ENCODE measurements around the gene RAB6B. TPM values are rescaled to one million over a fixed set of nuclear protein-coding genes. Genes with fewer than 3 reads are reported as not detected.

Gene RAB6B
- total RNA-seq, 2 experiments from 2014 or later = not detected

- no peak overlapping the region for H3K4me3 Mint-ChIP-seq
- H3K9me3 Mint-ChIP-seq = no peaks in the 10 kb centered on the region
- peaks cover 5% of the 10 kb centered on the region for H3K27me3 Mint-ChIP-seq
- H3K27ac Mint-ChIP-seq = no peak overlapping the region
- H3K36me3 Mint-ChIP-seq (ENCODE audit: low read depth) = no peaks in the 10 kb centered on the region
- POLR2A ChIA-PET = no interaction called here
- peaks cover 4% of the 10 kb centered on the region for H3K4me1 Mint-ChIP-seq
- CTCF ChIA-PET = interaction anchor here (1.7 kb wide), 1 partner anchor 54 kb away, joined by 3 read pairs; no protein-coding TSS in a partner anchor
- DNase-seq = no peak
Measured at GRCh38 chr3:133887074-133887802, 8.4 kb downstream of the RAB6B start.

- no peak overlapping the region for H3K4me3 Mint-ChIP-seq
- no peaks in the 10 kb centered on the region for H3K9me3 Mint-ChIP-seq
- DNase-seq = no peak
- ChIA-PET CTCF (interaction anchor here (1.7 kb wide), 1 partner anchor 53 kb away, joined by 3 read pairs; no protein-coding TSS in a partner anchor), POLR2A (no interaction called here)
- H3K36me3 Mint-ChIP-seq (ENCODE audit: low read depth) = no peaks in the 10 kb centered on the region
- H3K27me3 Mint-ChIP-seq = peaks cover 5% of the 10 kb centered on the region
- no peak overlapping the region for H3K27ac Mint-ChIP-seq
- H3K4me1 Mint-ChIP-seq = peaks cover 10% of the 10 kb centered on the region
Measured at GRCh38 chr3:133886031-133886722, 9.5 kb downstream of the RAB6B start.

- Mint-ChIP-seq H3K9me3 (no peaks in the 10 kb centered on the region), H3K4me3 (no peak overlapping the region), H3K27me3 (peaks cover 2% of the 10 kb centered on the region), H3K36me3 (ENCODE audit: low read depth) (no peaks in the 10 kb centered on the region), H3K4me1 (peaks cover 10% of the 10 kb centered on the region), H3K27ac (no peak overlapping the region)
- ChIA-PET CTCF (interaction anchor here (1.7 kb wide), 1 partner anchor 52 kb away, joined by 3 read pairs; no protein-coding TSS in a partner anchor), POLR2A (no interaction called here)
- no peak for DNase-seq
Measured at GRCh38 chr3:133884887-133885711, 10.6 kb downstream of the RAB6B start.

DNA sequence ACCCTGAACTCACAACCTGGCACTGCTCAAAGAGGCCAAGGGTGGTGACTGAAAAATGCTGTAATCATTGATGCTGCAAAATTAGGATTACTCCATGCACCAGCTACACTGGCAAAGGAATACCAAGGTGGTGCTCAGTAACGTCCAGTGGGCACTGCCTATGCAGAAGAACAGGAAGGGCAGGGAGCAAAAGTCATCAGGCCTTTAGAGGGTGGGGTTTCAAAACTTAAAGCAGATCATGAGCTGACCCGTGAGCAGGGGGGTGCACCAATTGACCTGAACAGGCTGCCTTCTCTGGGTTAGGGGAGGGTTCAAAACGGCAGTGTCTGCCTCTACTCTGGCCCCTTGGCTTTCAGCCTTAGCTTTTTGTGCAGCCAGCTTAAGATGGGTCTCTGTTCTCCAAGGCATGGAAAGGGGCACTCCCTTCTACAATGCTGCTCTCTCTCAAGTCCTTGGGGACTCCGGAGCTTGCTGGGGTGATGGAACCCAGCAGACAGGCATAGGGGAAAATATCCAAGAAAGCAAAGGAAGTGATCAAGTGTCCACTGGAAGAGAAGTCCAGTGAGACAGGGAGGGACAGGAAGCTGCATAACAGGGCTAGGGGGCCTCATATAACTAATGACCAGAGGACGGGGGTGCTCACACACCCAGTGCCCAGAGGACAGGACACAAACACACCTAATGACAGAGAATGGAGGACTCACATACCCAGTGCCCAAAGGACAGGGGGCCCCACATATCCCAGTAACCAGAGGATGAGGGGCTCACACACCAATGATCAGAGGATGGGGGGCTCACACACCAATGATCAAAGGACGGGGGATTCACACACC is 11.4 kb downstream of the RAB6B start:
- DNase-seq = no peak
- Mint-ChIP-seq H3K27ac (no peak overlapping the region), H3K36me3 (ENCODE audit: low read depth) (no peaks in the 10 kb centered on the region), H3K27me3 (peaks cover 2% of the 10 kb centered on the region), H3K4me1 (peaks cover 10% of the 10 kb centered on the region), H3K9me3 (no peaks in the 10 kb centered on the region), H3K4me3 (no peak overlapping the region)
- ChIA-PET CTCF (no interaction called here), POLR2A (no interaction called here)

GRCh38 chr3:133883641-133884040 is 12.0 kb downstream of the RAB6B start:
- ChIA-PET POLR2A (no interaction called here), CTCF (no interaction called here)
- peaks cover 10% of the 10 kb centered on the region for H3K4me1 Mint-ChIP-seq
- peaks cover 2% of the 10 kb centered on the region for H3K27me3 Mint-ChIP-seq
- H3K9me3 Mint-ChIP-seq = peaks cover 2% of the 10 kb centered on the region
- H3K36me3 Mint-ChIP-seq (ENCODE audit: low read depth) = no peaks in the 10 kb centered on the region
- no peak overlapping the region for H3K27ac Mint-ChIP-seq
- no peak overlapping the region for H3K4me3 Mint-ChIP-seq
- no peak for DNase-seq

GRCh38 chr3:133882986-133883586 is 12.6 kb downstream of the RAB6B start:
- Mint-ChIP-seq H3K27me3 (peaks cover 5% of the 10 kb centered on the region), H3K4me1 (peaks cover 10% of the 10 kb centered on the region), H3K4me3 (no peak overlapping the region), H3K27ac (no peak overlapping the region), H3K36me3 (ENCODE audit: low read depth) (no peaks in the 10 kb centered on the region), H3K9me3 (peaks cover 4% of the 10 kb centered on the region)
- POLR2A ChIA-PET = no interaction called here
- DNase-seq = no peak
- CTCF ChIA-PET = interaction anchor here (1.1 to 1.2 kb wide), 2 partner anchors 9 to 20 kb away, joined by 3 to 4 read pairs; no protein-coding TSS in a partner anchor

DNA sequence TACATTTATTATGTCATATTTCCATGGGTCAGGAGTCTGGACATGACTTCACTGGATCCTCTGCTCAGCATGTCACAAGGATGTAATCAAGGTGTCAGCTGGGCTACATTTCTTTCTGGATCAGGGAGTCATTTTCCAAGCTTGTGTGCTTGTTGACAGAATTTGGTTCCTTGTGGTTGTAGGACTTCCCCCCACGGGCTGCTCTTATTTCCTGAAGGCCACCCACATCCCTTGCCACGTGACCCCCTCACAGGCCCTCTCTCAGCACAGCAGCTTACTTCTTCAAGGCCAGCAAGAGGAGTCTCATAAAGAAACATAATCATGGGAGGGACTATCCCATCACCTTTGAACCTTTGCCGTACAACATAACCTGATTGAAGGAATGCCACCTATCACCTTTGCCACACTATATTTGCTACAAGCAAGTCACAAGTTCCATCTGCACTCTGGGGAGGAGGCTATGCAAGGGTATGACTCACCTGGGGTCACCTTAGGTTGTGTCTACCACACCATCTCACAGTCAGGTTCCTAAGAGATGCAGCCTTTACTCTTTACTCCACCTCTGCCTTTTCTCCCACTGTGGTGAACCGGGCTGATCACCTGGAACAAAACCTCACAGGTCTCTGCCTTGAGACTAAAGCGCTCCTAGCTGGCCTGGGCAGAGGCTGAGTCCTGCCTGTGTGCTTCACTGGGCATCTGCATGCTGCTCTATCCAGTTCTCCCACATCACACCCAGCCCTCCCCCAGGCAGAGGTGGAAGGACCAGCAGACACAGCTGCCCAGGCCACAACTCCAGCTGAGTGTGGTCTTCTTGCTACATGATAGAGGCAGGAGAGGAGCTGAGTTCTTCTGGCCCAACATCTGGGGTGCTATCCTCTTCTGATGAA is 13.5 kb downstream of the RAB6B start:
- Mint-ChIP-seq H3K36me3 (ENCODE audit: low read depth) (no peaks in the 10 kb centered on the region), H3K9me3 (peaks cover 8% of the 10 kb centered on the region), H3K4me3 (no peak overlapping the region), H3K4me1 (peaks cover 10% of the 10 kb centered on the region), H3K27me3 (peaks cover 9% of the 10 kb centered on the region), H3K27ac (no peak overlapping the region)
- no peak for DNase-seq
- CTCF ChIA-PET = interaction anchor here (0.6 to 1.2 kb wide), 3 partner anchors 10 to 195 kb away, joined by 3 to 4 read pairs (median 3); no protein-coding TSS in a partner anchor
- POLR2A ChIA-PET = no interaction called here

DNA sequence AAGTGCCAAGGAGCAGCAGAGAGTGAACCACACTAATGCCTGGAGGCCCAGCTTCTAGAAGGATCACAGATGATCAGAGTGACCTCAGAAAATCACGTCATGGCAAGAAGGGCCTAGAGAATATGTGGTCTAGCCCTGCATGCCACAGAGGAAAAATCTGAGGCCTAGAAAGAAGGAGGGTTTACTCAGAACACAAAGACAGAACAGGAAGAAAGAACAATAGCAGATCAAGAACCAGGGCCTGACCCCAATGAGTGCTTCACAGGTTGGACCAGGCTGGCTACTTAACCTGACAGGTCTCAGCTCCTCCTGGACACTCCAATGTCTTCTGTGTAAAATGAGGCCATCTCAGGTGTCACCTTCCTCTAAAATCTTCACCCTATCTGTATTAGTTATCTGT is 14.2 kb downstream of the RAB6B start:
- no peak overlapping the region for H3K27ac Mint-ChIP-seq
- H3K27me3 Mint-ChIP-seq = peaks cover 15% of the 10 kb centered on the region
- CTCF ChIA-PET = no interaction called here
- POLR2A ChIA-PET = no interaction called here
- peaks cover 10% of the 10 kb centered on the region for H3K4me1 Mint-ChIP-seq
- peaks cover 8% of the 10 kb centered on the region for H3K9me3 Mint-ChIP-seq
- no peaks in the 10 kb centered on the region for H3K36me3 Mint-ChIP-seq (ENCODE audit: low read depth)
- no peak for DNase-seq
- no peak overlapping the region for H3K4me3 Mint-ChIP-seq

DNA sequence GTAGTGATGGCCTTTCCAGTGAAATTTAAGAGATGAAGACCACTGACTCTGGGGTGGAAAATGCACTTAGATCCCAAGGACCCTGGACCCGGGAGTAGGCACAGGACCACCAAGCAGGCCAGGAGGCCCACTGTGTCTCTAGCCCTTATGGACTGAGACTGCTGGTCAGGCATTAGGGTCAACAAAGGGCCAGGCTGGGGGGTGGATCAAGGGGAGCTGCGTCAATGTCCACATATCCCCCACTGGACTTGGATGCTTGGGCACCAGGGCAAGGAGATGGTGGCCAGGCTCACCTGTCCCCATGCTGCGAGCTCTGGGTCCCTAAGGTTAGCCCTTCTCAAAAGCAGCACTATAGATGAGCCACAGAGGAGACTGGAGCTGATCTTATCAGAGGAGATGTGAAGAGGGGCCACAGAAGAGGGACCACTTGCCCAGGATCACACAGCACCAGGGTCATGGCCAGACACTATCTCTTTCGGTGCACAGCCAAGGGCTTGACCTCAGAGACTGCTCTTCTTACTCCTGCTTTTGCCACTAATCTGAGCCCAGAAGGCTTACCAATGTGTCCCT is 14.7 kb downstream of the RAB6B start:
- peaks cover 20% of the 10 kb centered on the region for H3K27me3 Mint-ChIP-seq
- H3K27ac Mint-ChIP-seq = no peak overlapping the region
- peaks cover 8% of the 10 kb centered on the region for H3K9me3 Mint-ChIP-seq
- H3K36me3 Mint-ChIP-seq (ENCODE audit: low read depth) = no peaks in the 10 kb centered on the region
- DNase-seq = no peak
- H3K4me1 Mint-ChIP-seq = peaks cover 10% of the 10 kb centered on the region
- CTCF ChIA-PET = no interaction called here
- H3K4me3 Mint-ChIP-seq = no peak overlapping the region
- POLR2A ChIA-PET = no interaction called here

GRCh38 chr3:133880287-133880686 is 15.4 kb downstream of the RAB6B start:
- Mint-ChIP-seq H3K4me1 (peaks cover 10% of the 10 kb centered on the region), H3K4me3 (no peak overlapping the region), H3K27ac (no peak overlapping the region), H3K27me3 (peaks cover 21% of the 10 kb centered on the region), H3K9me3 (peaks cover 8% of the 10 kb centered on the region), H3K36me3 (ENCODE audit: low read depth) (no peaks in the 10 kb centered on the region)
- CTCF ChIA-PET = interaction anchor here (1.1 to 1.4 kb wide), 2 partner anchors 12 to 24 kb away, joined by 3 read pairs; no protein-coding TSS in a partner anchor
- DNase-seq = no peak
- POLR2A ChIA-PET = no interaction called here

- DNase-seq = no peak
- Mint-ChIP-seq H3K9me3 (peaks cover 8% of the 10 kb centered on the region), H3K4me3 (no peak overlapping the region), H3K36me3 (ENCODE audit: low read depth) (no peaks in the 10 kb centered on the region), H3K4me1 (peaks cover 10% of the 10 kb centered on the region), H3K27me3 (peaks cover 26% of the 10 kb centered on the region), H3K27ac (no peak overlapping the region)
- CTCF ChIA-PET = interaction anchor here (0.5 kb wide), 1 partner anchor 138 kb away, joined by 3 read pairs; no protein-coding TSS in a partner anchor
- POLR2A ChIA-PET = no interaction called here
Measured at GRCh38 chr3:133878518-133878917, 17.2 kb downstream of the RAB6B start.

Measured in activated CD4-positive, alpha-beta T cell treated with anti-CD3 and anti-CD28 coated beads, Interleukin-2, amount 10 ng/mL, durations not matched to agents 7 days and 5 days (primary cell).